GM23338 (cell line): ENCODE measurements around the gene KIF1A.

ENCODE experiments used
- CREB1 ChIP-seq: fragments of 250-450 bp; sonication (Bioruptor Pico); IDR thresholded peaks from 2 replicates; pipeline ENCODE4 v1.5.0; 2020; ENCODE audit warnings: low read depth, mild to moderate bottlenecking, moderate library complexity
- EZH2 ChIP-seq: fragments of 200-600 bp; sonication (generic); IDR thresholded peaks from one replicate; pipeline ENCODE4 v1.8.0; 2017; ENCODE audit warnings: antibody characterized with exemption, mild to moderate bottlenecking, low read depth; ENCODE audit not compliant: unreplicated experiment
- EZH2phosphoT487 ChIP-seq: fragments of 200-600 bp; sonication (generic); IDR thresholded peaks from one replicate; pipeline ENCODE4 v1.8.1; 2018; ENCODE audit warnings: antibody characterized with exemption; ENCODE audit not compliant: unreplicated experiment
- JUNB ChIP-seq: IDR thresholded peaks from one replicate; pipeline ENCODE4 v1.6.1; 2016; ENCODE audit warnings: antibody characterized with exemption; ENCODE audit not compliant: unreplicated experiment
- NANOG ChIP-seq: IDR thresholded peaks from 2 replicates; pipeline ENCODE4 v1.6.1; 2016; ENCODE audit warnings: antibody characterized with exemption, borderline replicate concordance
- POLR2AphosphoS5 ChIP-seq: IDR thresholded peaks from 2 replicates; pipeline ENCODE4 v1.6.1; 2016; ENCODE audit warnings: antibody characterized with exemption, low read depth
- ZNF114 ChIP-seq: fragments of 250-450 bp; sonication (Bioruptor Pico); IDR thresholded peaks from 2 replicates; pipeline ENCODE4 v1.5.0; 2020; ENCODE audit warnings: mild to moderate bottlenecking, moderate library complexity
- TF ChIP-seq, protein P1 (sequence below), 2 experiments: fragments of 200-600 bp in 1 of 2; sonication (generic) in 1 of 2; conservative IDR thresholded peaks; 2 replicates each; pipeline versions ENCODE4 v1.5.1 to v1.6.1; 2016 to 2017; ENCODE audit warnings: antibody characterized with exemption in 2 of 2, low read depth in 2 of 2, mild to moderate bottlenecking in 2 of 2, moderate library complexity in 1 of 2
- TF ChIP-seq, protein P2 (sequence below): IDR thresholded peaks from one replicate; pipeline ENCODE4 v1.6.1; 2018; ENCODE audit warnings: antibody characterized with exemption; ENCODE audit not compliant: unreplicated experiment
- TF ChIP-seq, protein P3 (sequence below): fragments of 250-450 bp; sonication (Bioruptor Pico); IDR thresholded peaks from 2 replicates; pipeline ENCODE4 v1.5.0; 2020; ENCODE audit warnings: mild to moderate bottlenecking, moderate library complexity
- TF ChIP-seq, protein P4 (sequence below): IDR thresholded peaks from 2 replicates; pipeline ENCODE4 v1.6.1; 2016; ENCODE audit warnings: antibody characterized with exemption

DNA sequence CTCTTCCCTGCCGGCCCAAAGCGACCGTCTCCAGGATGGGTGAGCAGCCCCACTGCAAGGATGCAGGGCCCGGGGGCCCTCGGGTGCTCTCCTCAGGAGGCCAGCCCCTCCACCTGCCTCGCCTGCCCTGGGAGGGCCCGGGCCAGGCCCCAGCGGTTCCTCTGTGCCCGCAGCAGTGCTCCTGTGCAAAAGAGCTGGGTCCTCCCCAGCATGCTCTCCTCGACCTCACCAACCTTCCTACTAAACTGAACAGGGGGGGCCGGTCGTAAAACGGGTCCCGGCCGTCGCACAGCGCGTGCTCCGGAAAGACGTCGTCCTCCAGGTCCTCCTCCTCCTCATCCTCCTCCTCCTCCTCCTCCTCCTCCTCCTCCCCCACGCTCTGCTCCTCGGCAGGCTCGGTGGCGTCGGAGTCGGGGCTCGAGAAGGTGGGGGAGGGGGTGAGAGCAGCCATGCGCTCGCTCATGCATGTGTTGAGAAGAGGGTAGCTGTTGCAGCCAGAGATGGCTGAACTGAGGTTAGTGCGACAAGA lies 62.9 kb downstream of the KIF1A start:
- TF ChIP-seq EZH2 (no peak), ZNF114 (no peak), POLR2AphosphoS5 (no peak), EZH2phosphoT487 (no peak), JUNB (no peak), CREB1 (no peak), NANOG (no peak)
- TF ChIP-seq, protein P1, sequence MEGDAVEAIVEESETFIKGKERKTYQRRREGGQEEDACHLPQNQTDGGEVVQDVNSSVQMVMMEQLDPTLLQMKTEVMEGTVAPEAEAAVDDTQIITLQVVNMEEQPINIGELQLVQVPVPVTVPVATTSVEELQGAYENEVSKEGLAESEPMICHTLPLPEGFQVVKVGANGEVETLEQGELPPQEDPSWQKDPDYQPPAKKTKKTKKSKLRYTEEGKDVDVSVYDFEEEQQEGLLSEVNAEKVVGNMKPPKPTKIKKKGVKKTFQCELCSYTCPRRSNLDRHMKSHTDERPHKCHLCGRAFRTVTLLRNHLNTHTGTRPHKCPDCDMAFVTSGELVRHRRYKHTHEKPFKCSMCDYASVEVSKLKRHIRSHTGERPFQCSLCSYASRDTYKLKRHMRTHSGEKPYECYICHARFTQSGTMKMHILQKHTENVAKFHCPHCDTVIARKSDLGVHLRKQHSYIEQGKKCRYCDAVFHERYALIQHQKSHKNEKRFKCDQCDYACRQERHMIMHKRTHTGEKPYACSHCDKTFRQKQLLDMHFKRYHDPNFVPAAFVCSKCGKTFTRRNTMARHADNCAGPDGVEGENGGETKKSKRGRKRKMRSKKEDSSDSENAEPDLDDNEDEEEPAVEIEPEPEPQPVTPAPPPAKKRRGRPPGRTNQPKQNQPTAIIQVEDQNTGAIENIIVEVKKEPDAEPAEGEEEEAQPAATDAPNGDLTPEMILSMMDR (conservative IDR thresholded peaks at IDR 0.05; ENCODE audit: low read depth in 2 of 2) = no peak
- TF ChIP-seq, protein P2, sequence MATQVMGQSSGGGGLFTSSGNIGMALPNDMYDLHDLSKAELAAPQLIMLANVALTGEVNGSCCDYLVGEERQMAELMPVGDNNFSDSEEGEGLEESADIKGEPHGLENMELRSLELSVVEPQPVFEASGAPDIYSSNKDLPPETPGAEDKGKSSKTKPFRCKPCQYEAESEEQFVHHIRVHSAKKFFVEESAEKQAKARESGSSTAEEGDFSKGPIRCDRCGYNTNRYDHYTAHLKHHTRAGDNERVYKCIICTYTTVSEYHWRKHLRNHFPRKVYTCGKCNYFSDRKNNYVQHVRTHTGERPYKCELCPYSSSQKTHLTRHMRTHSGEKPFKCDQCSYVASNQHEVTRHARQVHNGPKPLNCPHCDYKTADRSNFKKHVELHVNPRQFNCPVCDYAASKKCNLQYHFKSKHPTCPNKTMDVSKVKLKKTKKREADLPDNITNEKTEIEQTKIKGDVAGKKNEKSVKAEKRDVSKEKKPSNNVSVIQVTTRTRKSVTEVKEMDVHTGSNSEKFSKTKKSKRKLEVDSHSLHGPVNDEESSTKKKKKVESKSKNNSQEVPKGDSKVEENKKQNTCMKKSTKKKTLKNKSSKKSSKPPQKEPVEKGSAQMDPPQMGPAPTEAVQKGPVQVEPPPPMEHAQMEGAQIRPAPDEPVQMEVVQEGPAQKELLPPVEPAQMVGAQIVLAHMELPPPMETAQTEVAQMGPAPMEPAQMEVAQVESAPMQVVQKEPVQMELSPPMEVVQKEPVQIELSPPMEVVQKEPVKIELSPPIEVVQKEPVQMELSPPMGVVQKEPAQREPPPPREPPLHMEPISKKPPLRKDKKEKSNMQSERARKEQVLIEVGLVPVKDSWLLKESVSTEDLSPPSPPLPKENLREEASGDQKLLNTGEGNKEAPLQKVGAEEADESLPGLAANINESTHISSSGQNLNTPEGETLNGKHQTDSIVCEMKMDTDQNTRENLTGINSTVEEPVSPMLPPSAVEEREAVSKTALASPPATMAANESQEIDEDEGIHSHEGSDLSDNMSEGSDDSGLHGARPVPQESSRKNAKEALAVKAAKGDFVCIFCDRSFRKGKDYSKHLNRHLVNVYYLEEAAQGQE = no peak
- TF ChIP-seq, protein P3, sequence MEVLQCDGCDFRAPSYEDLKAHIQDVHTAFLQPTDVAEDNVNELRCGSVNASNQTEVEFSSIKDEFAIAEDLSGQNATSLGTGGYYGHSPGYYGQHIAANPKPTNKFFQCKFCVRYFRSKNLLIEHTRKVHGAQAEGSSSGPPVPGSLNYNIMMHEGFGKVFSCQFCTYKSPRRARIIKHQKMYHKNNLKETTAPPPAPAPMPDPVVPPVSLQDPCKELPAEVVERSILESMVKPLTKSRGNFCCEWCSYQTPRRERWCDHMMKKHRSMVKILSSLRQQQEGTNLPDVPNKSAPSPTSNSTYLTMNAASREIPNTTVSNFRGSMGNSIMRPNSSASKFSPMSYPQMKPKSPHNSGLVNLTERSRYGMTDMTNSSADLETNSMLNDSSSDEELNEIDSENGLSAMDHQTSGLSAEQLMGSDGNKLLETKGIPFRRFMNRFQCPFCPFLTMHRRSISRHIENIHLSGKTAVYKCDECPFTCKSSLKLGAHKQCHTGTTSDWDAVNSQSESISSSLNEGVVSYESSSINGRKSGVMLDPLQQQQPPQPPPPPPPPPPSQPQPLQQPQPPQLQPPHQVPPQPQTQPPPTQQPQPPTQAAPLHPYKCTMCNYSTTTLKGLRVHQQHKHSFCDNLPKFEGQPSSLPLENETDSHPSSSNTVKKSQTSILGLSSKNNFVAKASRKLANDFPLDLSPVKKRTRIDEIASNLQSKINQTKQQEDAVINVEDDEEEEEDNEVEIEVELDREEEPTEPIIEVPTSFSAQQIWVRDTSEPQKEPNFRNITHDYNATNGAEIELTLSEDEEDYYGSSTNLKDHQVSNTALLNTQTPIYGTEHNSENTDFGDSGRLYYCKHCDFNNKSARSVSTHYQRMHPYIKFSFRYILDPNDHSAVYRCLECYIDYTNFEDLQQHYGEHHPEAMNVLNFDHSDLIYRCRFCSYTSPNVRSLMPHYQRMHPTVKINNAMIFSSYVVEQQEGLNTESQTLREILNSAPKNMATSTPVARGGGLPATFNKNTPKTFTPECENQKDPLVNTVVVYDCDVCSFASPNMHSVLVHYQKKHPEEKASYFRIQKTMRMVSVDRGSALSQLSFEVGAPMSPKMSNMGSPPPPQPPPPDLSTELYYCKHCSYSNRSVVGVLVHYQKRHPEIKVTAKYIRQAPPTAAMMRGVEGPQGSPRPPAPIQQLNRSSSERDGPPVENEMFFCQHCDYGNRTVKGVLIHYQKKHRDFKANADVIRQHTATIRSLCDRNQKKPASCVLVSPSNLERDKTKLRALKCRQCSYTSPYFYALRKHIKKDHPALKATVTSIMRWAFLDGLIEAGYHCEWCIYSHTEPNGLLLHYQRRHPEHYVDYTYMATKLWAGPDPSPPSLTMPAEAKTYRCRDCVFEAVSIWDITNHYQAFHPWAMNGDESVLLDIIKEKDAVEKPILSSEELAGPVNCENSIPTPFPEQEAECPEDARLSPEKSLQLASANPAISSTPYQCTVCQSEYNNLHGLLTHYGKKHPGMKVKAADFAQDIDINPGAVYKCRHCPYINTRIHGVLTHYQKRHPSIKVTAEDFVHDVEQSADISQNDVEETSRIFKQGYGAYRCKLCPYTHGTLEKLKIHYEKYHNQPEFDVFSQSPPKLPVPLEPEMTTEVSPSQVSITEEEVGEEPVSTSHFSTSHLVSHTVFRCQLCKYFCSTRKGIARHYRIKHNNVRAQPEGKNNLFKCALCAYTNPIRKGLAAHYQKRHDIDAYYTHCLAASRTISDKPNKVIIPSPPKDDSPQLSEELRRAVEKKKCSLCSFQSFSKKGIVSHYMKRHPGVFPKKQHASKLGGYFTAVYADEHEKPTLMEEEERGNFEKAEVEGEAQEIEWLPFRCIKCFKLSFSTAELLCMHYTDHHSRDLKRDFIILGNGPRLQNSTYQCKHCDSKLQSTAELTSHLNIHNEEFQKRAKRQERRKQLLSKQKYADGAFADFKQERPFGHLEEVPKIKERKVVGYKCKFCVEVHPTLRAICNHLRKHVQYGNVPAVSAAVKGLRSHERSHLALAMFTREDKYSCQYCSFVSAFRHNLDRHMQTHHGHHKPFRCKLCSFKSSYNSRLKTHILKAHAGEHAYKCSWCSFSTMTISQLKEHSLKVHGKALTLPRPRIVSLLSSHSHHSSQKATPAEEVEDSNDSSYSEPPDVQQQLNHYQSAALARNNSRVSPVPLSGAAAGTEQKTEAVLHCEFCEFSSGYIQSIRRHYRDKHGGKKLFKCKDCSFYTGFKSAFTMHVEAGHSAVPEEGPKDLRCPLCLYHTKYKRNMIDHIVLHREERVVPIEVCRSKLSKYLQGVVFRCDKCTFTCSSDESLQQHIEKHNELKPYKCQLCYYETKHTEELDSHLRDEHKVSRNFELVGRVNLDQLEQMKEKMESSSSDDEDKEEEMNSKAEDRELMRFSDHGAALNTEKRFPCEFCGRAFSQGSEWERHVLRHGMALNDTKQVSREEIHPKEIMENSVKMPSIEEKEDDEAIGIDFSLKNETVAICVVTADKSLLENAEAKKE (CRISPR knock-in tag) = no peak
- TF ChIP-seq, protein P4, sequence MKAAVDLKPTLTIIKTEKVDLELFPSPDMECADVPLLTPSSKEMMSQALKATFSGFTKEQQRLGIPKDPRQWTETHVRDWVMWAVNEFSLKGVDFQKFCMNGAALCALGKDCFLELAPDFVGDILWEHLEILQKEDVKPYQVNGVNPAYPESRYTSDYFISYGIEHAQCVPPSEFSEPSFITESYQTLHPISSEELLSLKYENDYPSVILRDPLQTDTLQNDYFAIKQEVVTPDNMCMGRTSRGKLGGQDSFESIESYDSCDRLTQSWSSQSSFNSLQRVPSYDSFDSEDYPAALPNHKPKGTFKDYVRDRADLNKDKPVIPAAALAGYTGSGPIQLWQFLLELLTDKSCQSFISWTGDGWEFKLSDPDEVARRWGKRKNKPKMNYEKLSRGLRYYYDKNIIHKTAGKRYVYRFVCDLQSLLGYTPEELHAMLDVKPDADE = no peak
